Occipital lobe (tissue), 2 donors: Measurements from ENCODE around the gene BEND3. TPM values are rescaled to one million over a fixed set of nuclear protein-coding genes. Genes with fewer than 3 reads are reported as not detected.
"Not testable (repeated sequence)": the region's sequence is repeated elsewhere in the genome, so short reads cannot be mapped to it uniquely, and the experiment has no call there.

Experiments used
- DNase-seq: peaks from one replicate; lab custom pipeline; 2025; lab: John Stamatoyannopoulos, UW
- total RNA-seq: library from RNA; depleted of rRNA; stranded (reverse); fragments of >200 nt; gene quantifications from one replicate; pipeline ENCODE4 v1.2.3, GENCODE V29; 2014

Gene BEND3
- 6.2 TPM for total RNA-seq

- no peak for DNase-seq
Observed at GRCh38 chr6:107114926-107115694, at the start of gene BEND3. TSS of gene BEND3 (minus strand) at chr6:107115515. CDS start at chr6:107099285, 16,230 bp downstream.

- DNase-seq: not testable (repeated sequence)
Observed at GRCh38 chr6:107164299-107164698, 49.0 kb upstream of the BEND3 start.

- DNase-seq: no peak
Observed at GRCh38 chr6:107161521-107161920, 46.2 kb upstream of the BEND3 start.

GRCh38 chr6:107156617-107157016, 41.3 kb upstream of the BEND3 start:
- DNase-seq: no peak

GRCh38 chr6:107154801-107155160, 39.5 kb upstream of the BEND3 start:
- no peak for DNase-seq

- no peak for DNase-seq
Observed at GRCh38 chr6:107154131-107154800, 39.0 kb upstream of the BEND3 start.

- no peak for DNase-seq
Observed at GRCh38 chr6:107152638-107153430, 37.5 kb upstream of the BEND3 start.

GRCh38 chr6:107144666-107145065, 29.4 kb upstream of the BEND3 start:
- no peak for DNase-seq

GRCh38 chr6:107144014-107144413, 28.7 kb upstream of the BEND3 start:
- DNase-seq: no peak

GRCh38 chr6:107140581-107140980, 25.3 kb upstream of the BEND3 start:
- no peak for DNase-seq

GRCh38 chr6:107136324-107136723, 21.0 kb upstream of the BEND3 start:
- not testable (repeated sequence) for DNase-seq

- not testable (repeated sequence) for DNase-seq
Observed at GRCh38 chr6:107135048-107135680, 19.8 kb upstream of the BEND3 start.

GRCh38 chr6:107132330-107132954, 17.1 kb upstream of the BEND3 start:
- DNase-seq: no peak

GRCh38 chr6:107129370-107129925, 14.1 kb upstream of the BEND3 start:
- DNase-seq: no peak

GRCh38 chr6:107128577-107128976, 13.3 kb upstream of the BEND3 start:
- no peak for DNase-seq

GRCh38 chr6:107128175-107128574, 12.9 kb upstream of the BEND3 start:
- DNase-seq: no peak

- no peak for DNase-seq
Observed at GRCh38 chr6:107125771-107126170, 10.5 kb upstream of the BEND3 start.

GRCh38 chr6:107124934-107125348, 9.6 kb upstream of the BEND3 start:
- DNase-seq: no peak

GRCh38 chr6:107123501-107123900, 8.2 kb upstream of the BEND3 start:
- no peak for DNase-seq

GRCh38 chr6:107122748-107123147, 7.4 kb upstream of the BEND3 start:
- no peak for DNase-seq

- no peak for DNase-seq
Observed at GRCh38 chr6:107121964-107122495, 6.7 kb upstream of the BEND3 start.
